Measurements from ENCODE around the gene SEZ6L2. TPM values are rescaled to one million over a fixed set of nuclear protein-coding genes. Genes with fewer than 3 reads are reported as not detected.
A peak's percentile ranks its signal among the peaks of the same experiment; 100 is the strongest.

The SEZ6L2 gene
- total RNA-seq, 1 donor from 2014 or later = 69.6 TPM

DNA sequence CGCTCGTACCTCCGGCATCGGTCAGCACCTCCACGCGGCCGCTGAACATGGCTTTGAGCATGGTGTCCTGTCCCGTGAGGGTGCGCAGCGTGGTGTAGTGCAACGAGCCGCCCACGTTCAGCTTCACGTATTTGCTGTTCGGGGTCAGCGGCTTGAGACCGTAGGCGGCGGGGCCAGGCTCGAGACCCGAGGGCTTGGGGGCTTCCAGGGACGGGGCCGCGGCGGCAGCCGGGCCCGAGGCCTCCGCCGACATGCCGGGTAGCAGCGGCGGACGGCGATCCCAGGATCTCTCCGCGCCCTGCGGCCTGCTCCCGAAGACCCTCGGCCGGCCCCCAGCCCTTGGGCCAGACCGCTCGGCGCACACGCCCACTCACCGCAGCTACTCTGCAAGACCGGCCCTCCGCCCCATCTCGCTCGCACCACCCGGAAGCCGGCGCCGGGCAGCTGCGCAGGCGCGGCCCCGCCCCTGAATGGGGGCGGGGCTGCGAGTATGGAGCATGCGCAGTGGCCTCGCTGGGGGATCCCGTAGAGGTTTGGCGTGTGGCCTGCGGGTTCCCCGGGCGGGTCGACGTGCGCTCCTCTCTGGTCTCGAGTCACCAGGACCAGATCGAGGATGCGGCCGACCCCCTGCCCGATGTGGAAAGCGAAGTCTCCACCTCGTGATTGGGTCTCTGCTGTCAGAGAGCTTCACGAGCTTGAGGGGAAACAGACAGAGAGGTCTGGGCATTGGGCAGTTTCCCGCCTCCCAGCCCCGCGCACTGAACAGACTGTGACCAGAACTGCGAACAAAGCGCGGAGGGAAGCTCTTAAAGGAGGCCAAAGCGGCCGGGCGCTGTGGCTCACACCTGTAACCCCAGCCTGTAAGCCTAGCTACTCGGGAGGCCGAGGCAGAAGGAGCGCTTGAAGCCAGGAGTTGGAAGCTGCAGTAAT lies 26.7 kb upstream of the SEZ6L2 start, which contains the start of gene KCTD13:
Gene KCTD13 (minus strand): TSS at position 446 of the 930 bp plus-strand sequence. CDS start 193 bp downstream, at position 253.
- Histone ChIP-seq H3K27ac (ENCODE audit: low read depth, low read length) (peak within 1 kb of the TSS; percentile 75), H3K9me3 (ENCODE audit: insufficient read depth, low read depth, low read length) (no peaks in the 10 kb centered on the region), H3K4me3 (ENCODE audit: insufficient read depth, low read depth, low read length) (peak within 1 kb of the TSS; percentile 69), H3K36me3 (ENCODE audit: insufficient read depth, low read length) (peaks cover 5% of the 10 kb centered on the region), H2AFZ (ENCODE audit: low read depth, low read length) (peak within 1 kb of the TSS; percentile 87), H3K27me3 (ENCODE audit: insufficient read depth, low read length) (no peaks in the 10 kb centered on the region), H3K4me2 (ENCODE audit: low read length) (peak within 1 kb of the TSS; percentile 95), H3K79me2 (ENCODE audit: insufficient read depth, low read length) (peaks cover 29% of the 10 kb centered on the region), H3K4me1 (ENCODE audit: insufficient read depth, low read length) (peaks cover 17% of the 10 kb centered on the region), H3K9ac (ENCODE audit: low read length) (peak within 1 kb of the TSS; percentile 85), H4K20me1 (ENCODE audit: insufficient read depth, low read length) (peaks cover 15% of the 10 kb centered on the region)
- Mint-ChIP-seq H3K27me3 (ENCODE audit: low read depth, unreplicated experiment) (no peaks in the 10 kb centered on the region), H3K36me3 (ENCODE audit: low read depth, unreplicated experiment) (peaks cover 3% of the 10 kb centered on the region), H3K4me3 (ENCODE audit: unreplicated experiment) (peak within 1 kb of the TSS; percentile 92), H3K9me3 (ENCODE audit: unreplicated experiment) (no peaks in the 10 kb centered on the region), H3K27ac (ENCODE audit: unreplicated experiment) (peak within 1 kb of the TSS; percentile 87), H3K4me1 (ENCODE audit: low read depth, unreplicated experiment) (peaks cover 9% of the 10 kb centered on the region)
- TF ChIP-seq, protein P1, sequence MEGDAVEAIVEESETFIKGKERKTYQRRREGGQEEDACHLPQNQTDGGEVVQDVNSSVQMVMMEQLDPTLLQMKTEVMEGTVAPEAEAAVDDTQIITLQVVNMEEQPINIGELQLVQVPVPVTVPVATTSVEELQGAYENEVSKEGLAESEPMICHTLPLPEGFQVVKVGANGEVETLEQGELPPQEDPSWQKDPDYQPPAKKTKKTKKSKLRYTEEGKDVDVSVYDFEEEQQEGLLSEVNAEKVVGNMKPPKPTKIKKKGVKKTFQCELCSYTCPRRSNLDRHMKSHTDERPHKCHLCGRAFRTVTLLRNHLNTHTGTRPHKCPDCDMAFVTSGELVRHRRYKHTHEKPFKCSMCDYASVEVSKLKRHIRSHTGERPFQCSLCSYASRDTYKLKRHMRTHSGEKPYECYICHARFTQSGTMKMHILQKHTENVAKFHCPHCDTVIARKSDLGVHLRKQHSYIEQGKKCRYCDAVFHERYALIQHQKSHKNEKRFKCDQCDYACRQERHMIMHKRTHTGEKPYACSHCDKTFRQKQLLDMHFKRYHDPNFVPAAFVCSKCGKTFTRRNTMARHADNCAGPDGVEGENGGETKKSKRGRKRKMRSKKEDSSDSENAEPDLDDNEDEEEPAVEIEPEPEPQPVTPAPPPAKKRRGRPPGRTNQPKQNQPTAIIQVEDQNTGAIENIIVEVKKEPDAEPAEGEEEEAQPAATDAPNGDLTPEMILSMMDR (IDR thresholded peaks at IDR 0.05; ENCODE audit: insufficient read depth, low read depth, low read length) = no peak
- no peak for FAIRE-seq
- DNase-seq (ENCODE audit: low read depth) = peak; percentile 53

DNA sequence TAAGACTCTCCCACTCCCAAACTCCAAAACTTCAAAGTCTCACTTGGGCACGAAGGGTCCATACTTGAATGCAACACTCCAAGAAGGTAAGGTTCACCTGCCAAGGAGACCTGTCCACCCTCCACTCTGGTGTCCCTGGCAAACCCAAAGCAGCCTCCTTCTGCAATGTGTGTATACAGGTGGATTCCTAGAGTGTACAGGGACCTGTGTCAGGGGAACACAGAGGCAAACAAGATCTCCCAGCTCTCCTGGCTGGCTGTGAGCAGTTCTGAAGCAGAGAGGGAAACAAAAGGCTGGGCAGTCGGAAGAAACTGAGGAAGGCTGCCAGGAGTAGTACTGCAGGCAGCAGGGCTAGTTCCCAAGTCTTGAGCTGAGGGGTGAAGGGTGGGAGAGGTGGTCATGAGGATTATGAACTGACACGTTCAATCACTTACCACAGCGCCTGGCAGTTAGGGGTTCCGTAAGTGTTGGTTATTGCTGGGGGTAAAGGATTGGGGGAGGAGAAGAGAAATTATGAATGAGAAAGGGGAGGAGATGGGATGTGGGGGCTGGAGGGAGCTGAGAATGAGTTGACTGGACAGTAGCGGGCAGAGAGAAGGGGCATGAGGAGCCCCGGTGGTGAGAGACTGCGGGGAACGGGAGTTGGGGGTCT lies 25.9 kb upstream of the SEZ6L2 start:
- peak overlapping the region; percentile 85 for H3K9ac ChIP-seq (ENCODE audit: low read length)
- peak overlapping the region; percentile 95 for H3K4me2 ChIP-seq (ENCODE audit: low read length)
- H3K36me3 ChIP-seq (ENCODE audit: insufficient read depth, low read length) = peaks cover 6% of the 10 kb centered on the region
- TF ChIP-seq, protein P1 (IDR thresholded peaks at IDR 0.05; ENCODE audit: insufficient read depth, low read depth, low read length) = no peak
- TF ChIP-seq EZH2 (IDR thresholded peaks at IDR 0.05; ENCODE audit: insufficient read depth, low read length) = no peak
- H3K79me2 ChIP-seq (ENCODE audit: insufficient read depth, low read length) = peaks cover 29% of the 10 kb centered on the region
- no peaks in the 10 kb centered on the region for H3K9me3 Mint-ChIP-seq (ENCODE audit: unreplicated experiment)
- H3K27me3 Mint-ChIP-seq (ENCODE audit: low read depth, unreplicated experiment) = no peaks in the 10 kb centered on the region
- no peaks in the 10 kb centered on the region for H3K27me3 ChIP-seq (ENCODE audit: insufficient read depth, low read length)
- peaks cover 17% of the 10 kb centered on the region for H3K4me1 ChIP-seq (ENCODE audit: insufficient read depth, low read length)
- peak overlapping the region; percentile 92 for H3K4me3 Mint-ChIP-seq (ENCODE audit: unreplicated experiment)
- H3K4me1 Mint-ChIP-seq (ENCODE audit: low read depth, unreplicated experiment) = peaks cover 9% of the 10 kb centered on the region
- no peaks in the 10 kb centered on the region for H3K9me3 ChIP-seq (ENCODE audit: insufficient read depth, low read depth, low read length)
- FAIRE-seq (no peak), DNase-seq (ENCODE audit: low read depth) (no peak)
- H3K4me3 ChIP-seq (ENCODE audit: insufficient read depth, low read depth, low read length) = peak overlapping the region; percentile 69
- H2AFZ ChIP-seq (ENCODE audit: low read depth, low read length) = peak overlapping the region; percentile 32
- H3K27ac Mint-ChIP-seq (ENCODE audit: unreplicated experiment) = peak overlapping the region; percentile 50
- H4K20me1 ChIP-seq (ENCODE audit: insufficient read depth, low read length) = peaks cover 16% of the 10 kb centered on the region
- H3K36me3 Mint-ChIP-seq (ENCODE audit: low read depth, unreplicated experiment) = peaks cover 3% of the 10 kb centered on the region
- peak overlapping the region; percentile 63 for H3K27ac ChIP-seq (ENCODE audit: low read depth, low read length)
